IPS-20b (cell line): ENCODE data around the gene PIK3C2A.
"Not testable (repeated sequence)": the region's sequence is repeated elsewhere in the genome, so short reads cannot be mapped to it uniquely, and the experiment has no call there.

ENCODE experiments used
- H3K27ac ChIP-seq: one replicate; pipeline ENCODE4 v1.5.1; 2013; ENCODE audit warnings: low read length
- H3K27me3 ChIP-seq: 2 replicates; pipeline ENCODE4 v1.6.1; 2013; ENCODE audit warnings: mild to moderate bottlenecking, low read length, inconsistent platforms; ENCODE audit not compliant: insufficient read depth
- H3K36me3 ChIP-seq: 2 replicates; pipeline ENCODE4 v1.6.1; 2013; ENCODE audit warnings: low read depth, mild to moderate bottlenecking, inconsistent platforms, low read length, moderate library complexity; ENCODE audit not compliant: insufficient read depth
- H3K4me1 ChIP-seq: 2 replicates; pipeline ENCODE4 v1.6.1; 2013; ENCODE audit warnings: mild to moderate bottlenecking, control low read depth, inconsistent platforms, low read length, moderate library complexity; ENCODE audit not compliant: insufficient read depth
- H3K4me3 ChIP-seq: 2 replicates; pipeline ENCODE4 v1.5.1; 2013; ENCODE audit warnings: mild to moderate bottlenecking, low read length, inconsistent platforms
- H3K9ac ChIP-seq: 2 replicates; pipeline ENCODE4 v1.6.1; 2013; ENCODE audit warnings: low read depth, mild to moderate bottlenecking, inconsistent platforms, low read length, moderate library complexity
- H3K9me3 ChIP-seq: 2 replicates; pipeline ENCODE4 v1.6.1; 2013; ENCODE audit warnings: mild to moderate bottlenecking, low read depth, low read length, inconsistent platforms; ENCODE audit not compliant: insufficient read depth

The PIK3C2A gene, protein sequence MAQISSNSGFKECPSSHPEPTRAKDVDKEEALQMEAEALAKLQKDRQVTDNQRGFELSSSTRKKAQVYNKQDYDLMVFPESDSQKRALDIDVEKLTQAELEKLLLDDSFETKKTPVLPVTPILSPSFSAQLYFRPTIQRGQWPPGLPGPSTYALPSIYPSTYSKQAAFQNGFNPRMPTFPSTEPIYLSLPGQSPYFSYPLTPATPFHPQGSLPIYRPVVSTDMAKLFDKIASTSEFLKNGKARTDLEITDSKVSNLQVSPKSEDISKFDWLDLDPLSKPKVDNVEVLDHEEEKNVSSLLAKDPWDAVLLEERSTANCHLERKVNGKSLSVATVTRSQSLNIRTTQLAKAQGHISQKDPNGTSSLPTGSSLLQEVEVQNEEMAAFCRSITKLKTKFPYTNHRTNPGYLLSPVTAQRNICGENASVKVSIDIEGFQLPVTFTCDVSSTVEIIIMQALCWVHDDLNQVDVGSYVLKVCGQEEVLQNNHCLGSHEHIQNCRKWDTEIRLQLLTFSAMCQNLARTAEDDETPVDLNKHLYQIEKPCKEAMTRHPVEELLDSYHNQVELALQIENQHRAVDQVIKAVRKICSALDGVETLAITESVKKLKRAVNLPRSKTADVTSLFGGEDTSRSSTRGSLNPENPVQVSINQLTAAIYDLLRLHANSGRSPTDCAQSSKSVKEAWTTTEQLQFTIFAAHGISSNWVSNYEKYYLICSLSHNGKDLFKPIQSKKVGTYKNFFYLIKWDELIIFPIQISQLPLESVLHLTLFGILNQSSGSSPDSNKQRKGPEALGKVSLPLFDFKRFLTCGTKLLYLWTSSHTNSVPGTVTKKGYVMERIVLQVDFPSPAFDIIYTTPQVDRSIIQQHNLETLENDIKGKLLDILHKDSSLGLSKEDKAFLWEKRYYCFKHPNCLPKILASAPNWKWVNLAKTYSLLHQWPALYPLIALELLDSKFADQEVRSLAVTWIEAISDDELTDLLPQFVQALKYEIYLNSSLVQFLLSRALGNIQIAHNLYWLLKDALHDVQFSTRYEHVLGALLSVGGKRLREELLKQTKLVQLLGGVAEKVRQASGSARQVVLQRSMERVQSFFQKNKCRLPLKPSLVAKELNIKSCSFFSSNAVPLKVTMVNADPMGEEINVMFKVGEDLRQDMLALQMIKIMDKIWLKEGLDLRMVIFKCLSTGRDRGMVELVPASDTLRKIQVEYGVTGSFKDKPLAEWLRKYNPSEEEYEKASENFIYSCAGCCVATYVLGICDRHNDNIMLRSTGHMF (N-terminal part only)

DNA sequence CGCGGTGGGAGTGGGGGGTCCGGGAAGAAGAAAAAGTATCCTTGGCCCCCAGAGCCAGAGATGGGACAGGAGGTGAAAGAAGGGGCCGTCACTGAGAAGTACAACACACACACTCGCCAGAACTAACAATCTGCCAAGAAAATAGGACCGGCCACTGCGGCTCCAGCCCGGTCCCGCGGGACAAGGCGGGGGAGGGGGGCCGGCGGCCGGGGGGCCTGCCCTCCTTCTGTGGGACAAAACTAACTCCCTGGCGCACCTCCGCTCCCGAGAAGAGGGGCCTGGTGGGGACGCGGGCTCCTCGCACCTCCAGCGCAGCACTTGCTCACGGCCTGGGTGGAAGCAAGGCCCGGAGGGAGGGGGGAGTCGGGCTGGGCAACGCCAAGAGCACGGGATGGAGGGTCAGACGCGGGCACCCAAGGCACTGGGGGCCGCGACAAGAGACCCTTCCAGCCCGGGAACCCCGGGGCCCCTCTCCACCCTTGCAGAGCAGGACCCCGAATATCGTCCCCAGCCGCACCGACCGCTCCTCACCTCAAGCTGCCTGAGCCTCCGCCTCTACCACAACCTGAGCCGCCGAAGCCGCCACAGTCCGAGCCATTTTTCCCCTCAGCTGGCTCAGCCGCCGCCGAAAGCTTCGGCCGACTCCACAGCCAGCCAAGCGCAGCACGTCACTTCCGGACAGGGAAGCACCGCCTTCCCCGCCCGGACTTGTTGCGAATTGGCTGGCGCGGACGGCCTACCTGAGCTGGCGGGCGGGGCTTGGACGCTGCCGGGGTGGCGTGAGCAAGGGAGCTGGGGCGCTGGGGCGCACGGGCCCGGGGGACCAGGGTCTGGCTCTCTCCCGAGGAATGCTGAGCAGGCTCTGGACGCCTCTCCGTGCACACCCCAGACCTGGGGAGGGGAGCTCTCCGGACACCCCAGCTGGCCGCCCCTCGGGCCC, at the start of gene PIK3C2A:
Gene PIK3C2A, minus strand, starts transcription at position 670 of the 940 bp plus-strand sequence. CDS start 38,245 bp downstream, outside the sequence.
- Histone ChIP-seq H3K9ac (peak within 1 kb of the TSS; percentile 99), H3K36me3 (peaks cover 15% of the 10 kb centered on the region; the same call in 1 of the 2 replicates), H3K27ac (peak within 1 kb of the TSS; percentile 98), H3K4me1 (peaks cover 8% of the 10 kb centered on the region; the same call in 1 of the 2 replicates), H3K9me3 (no peaks in the 10 kb centered on the region), H3K27me3 (no peaks in the 10 kb centered on the region), H3K4me3 (peak within 1 kb of the TSS; percentile 91)

DNA sequence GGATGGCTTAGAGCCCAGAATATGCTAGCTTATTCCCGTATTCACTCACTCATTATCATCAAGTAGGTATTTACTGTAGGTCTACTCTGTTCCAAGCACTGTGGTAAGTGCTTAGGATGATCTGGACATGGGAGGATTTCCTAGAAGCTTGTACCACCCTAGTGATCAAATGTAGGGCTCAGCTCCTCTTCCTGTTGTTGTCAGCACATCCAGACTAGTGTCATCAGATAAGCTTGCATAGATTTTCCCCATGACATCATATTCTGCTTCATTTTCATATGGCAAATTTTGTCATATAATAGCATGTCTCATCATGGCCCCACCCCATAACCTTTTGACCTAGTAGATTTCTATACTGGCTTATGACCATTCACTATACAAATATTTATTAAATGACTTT, 49.4 kb upstream of the PIK3C2A start:
- Histone ChIP-seq H3K4me3 (no peak overlapping the region), H3K36me3 (no peaks in the 10 kb centered on the region), H3K27ac (no peak overlapping the region), H3K27me3 (no peaks in the 10 kb centered on the region), H3K9me3 (no peaks in the 10 kb centered on the region), H3K9ac (no peak overlapping the region), H3K4me1 (no peaks in the 10 kb centered on the region)

DNA sequence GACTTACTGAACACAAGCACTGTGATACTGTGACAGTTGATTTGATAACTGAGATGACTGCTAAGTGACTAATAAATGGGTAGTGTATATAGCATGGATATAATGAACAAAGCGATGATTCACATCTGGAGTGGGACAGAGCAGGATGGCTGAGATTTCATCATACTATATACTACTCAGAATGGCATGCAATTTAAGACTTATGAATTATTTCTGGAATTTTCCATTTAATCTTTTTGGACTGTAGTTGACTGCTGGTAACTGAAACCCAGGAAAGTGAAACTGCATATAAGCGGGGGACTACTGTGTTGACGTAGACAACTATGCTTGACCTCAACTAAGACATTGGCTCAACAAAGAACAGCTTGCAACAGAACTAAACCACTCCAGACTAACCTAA, 48.7 kb upstream of the PIK3C2A start:
- no peak overlapping the region for H3K9ac ChIP-seq
- no peak overlapping the region for H3K27ac ChIP-seq
- no peaks in the 10 kb centered on the region for H3K27me3 ChIP-seq
- no peaks in the 10 kb centered on the region for H3K4me1 ChIP-seq
- H3K4me3 ChIP-seq: no peak overlapping the region
- H3K9me3 ChIP-seq: no peaks in the 10 kb centered on the region
- no peaks in the 10 kb centered on the region for H3K36me3 ChIP-seq

DNA sequence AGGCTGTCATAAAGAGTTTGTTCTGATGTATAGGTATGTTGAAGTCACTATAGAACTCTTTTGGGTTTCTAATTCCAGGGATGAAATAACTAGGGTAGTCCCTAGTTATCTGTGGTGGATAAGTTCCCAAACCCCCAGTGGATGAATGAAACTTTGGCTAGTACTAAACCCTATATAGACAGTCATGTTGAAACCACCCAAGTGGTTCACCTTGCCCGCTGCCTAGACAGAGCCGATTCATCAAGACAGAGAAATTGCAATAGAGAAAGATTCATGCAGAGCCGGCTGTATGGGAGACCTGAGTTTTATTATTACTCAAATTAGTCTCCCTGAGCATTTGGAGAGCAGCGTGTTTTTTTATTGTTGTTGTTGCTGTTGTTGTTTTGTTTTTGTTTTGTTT, 44.9 kb upstream of the PIK3C2A start:
- no peak overlapping the region for H3K27ac ChIP-seq
- no peak overlapping the region for H3K9ac ChIP-seq
- H3K4me1 ChIP-seq: no peaks in the 10 kb centered on the region
- H3K4me3 ChIP-seq: no peak overlapping the region
- no peaks in the 10 kb centered on the region for H3K9me3 ChIP-seq
- H3K36me3 ChIP-seq: no peaks in the 10 kb centered on the region
- H3K27me3 ChIP-seq: no peaks in the 10 kb centered on the region

DNA sequence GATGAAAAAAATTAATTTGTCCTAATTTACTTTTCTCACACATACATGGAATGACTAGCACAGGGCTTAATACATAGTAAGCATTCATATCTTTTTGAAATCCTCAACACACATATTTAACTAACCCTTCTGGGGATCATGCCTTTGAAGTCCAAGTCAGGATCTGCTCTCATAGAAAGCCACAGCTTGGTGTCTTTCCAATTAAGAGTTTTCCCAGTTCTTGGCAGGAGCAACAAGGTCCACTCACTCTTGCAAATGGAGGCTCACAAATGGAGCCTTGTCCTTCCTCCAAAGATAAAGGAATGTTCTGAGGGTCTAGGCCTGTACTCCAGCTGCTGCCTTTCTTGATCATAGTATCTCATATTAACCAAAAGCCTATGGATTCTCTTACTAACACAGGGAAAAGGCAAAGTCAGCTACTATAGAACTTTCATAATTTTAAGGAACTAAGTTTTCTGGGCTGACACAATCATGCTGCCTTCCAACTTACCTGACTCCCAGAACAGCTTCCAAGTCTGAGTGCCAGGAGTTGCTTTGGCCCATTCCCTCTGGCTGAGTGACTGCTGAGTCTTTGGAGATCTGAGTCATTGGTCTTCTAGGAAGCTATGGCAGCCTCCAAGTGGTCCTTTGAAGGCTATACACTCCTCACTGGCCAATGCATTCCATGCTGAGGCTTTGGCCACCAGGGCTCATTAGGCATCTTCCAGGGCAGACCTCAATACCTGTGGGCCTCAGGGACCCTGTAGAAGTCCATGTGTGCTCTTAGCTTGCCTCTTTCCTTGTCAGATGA, 43.0 kb upstream of the PIK3C2A start:
- Histone ChIP-seq H3K27me3 (no peaks in the 10 kb centered on the region), H3K36me3 (no peaks in the 10 kb centered on the region), H3K27ac (no peak overlapping the region), H3K9me3 (no peaks in the 10 kb centered on the region), H3K4me1 (no peaks in the 10 kb centered on the region), H3K4me3 (no peak overlapping the region), H3K9ac (no peak overlapping the region)

DNA sequence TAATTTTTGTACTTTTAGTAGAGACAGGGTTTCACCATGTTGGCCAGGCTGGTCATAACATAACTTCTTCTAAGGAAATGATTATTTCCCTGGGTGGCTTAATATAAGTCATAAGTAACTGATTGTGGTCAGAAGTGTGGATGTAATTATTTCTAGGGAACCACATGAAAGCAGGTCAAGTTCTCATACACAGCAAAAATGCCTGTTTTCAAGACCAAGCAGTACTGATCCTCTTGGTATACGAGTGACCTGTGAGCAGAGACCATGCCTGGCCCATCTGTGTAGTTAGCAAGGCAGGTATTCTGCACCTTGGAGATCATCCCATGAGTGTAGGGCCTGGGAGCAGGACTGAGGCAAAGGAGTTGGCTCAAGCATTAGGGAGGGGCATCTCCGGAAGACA, 36.3 kb upstream of the PIK3C2A start:
- no peak overlapping the region for H3K27ac ChIP-seq
- H3K9me3 ChIP-seq: no peaks in the 10 kb centered on the region
- H3K27me3 ChIP-seq: no peaks in the 10 kb centered on the region
- no peak overlapping the region for H3K4me3 ChIP-seq
- H3K9ac ChIP-seq: no peak overlapping the region
- H3K4me1 ChIP-seq: no peaks in the 10 kb centered on the region
- H3K36me3 ChIP-seq: no peaks in the 10 kb centered on the region

DNA sequence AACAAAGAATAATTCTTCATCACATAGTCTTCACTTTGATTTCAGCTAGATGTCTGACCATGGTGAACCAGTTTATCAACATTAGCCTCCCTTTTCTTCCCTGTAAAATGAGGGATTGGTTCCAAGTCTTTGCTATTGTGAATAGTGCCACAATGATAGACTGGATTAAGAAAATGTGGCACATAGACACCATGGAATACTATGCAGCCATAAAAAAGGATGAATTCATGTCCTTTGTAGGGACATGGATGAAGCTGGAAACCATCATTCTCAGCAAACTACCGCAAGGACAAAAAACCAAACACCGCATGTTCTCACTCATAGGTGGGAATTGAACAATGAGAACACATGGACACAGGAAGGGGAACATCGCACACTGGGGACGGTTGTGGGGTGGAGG, 35.2 kb upstream of the PIK3C2A start:
- H3K9ac ChIP-seq, H3K4me3 ChIP-seq, H3K36me3 ChIP-seq, H3K4me1 ChIP-seq, H3K9me3 ChIP-seq, H3K27ac ChIP-seq, H3K27me3 ChIP-seq: not testable (repeated sequence)

DNA sequence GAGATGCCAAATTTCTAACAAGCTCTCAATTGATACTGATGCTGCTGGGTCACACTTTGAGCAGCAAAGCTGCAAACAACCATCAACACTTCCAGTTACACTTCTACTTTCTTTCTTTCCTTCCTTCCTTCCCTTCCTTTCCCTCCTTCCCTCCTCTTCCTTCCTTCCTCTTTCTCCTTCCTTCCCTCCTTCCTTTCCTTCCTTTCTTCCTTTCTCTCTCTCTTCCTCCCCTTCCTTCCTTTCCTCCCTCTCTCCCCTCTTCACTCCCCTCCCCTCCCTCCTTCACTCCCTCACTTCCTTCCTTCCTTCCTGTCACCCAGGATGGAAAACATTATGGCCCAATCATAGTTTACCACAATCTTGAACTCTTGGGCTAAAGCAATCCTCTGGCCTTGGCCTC, 33.0 kb upstream of the PIK3C2A start:
- no peaks in the 10 kb centered on the region for H3K4me1 ChIP-seq
- H3K36me3 ChIP-seq: no peaks in the 10 kb centered on the region
- no peak overlapping the region for H3K9ac ChIP-seq
- H3K9me3 ChIP-seq: no peaks in the 10 kb centered on the region
- H3K27me3 ChIP-seq: no peaks in the 10 kb centered on the region
- no peak overlapping the region for H3K4me3 ChIP-seq
- no peak overlapping the region for H3K27ac ChIP-seq

DNA sequence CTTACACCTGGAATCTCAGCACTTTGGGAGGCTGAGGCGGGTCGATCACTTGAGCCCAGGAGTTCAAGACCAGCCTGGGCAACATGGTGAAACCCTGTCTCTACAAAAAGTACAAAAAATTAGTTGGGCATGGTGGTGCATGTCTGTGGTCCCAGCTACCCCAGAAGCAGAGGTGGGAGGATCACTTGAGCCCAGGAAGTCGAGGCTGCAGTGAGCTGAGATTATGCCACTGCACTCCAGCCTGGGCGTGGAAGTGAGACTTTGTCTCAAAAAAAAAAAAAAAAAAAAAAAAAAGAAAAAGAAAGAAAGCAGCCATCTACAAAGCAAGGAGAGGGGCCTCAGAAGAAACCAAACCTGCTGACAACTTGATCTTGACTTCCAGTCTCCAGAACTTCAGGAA, 32.1 kb upstream of the PIK3C2A start:
- not testable (repeated sequence) for H3K9ac ChIP-seq, H3K36me3 ChIP-seq, H3K4me1 ChIP-seq, H3K4me3 ChIP-seq, H3K9me3 ChIP-seq, H3K27me3 ChIP-seq, H3K27ac ChIP-seq

DNA sequence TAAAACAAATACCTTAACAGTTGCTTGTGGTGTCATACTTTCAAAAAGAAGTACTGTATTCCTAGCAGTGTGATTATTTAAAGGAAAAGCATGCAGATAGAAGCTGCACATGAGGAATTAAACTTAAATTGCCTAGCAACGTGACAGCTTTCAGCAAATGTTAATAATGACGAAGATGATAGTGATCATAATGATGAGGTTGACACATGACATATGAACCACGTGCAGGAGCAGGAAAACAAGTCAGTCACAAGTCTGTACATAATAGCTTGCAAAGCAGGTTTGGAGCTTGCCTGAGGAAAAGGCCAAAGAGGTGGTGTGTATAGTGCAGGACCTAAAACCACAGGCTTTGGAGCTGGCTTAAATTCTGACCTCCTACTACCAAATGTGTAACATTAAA, 30.6 kb upstream of the PIK3C2A start:
- no peaks in the 10 kb centered on the region for H3K9me3 ChIP-seq
- no peak overlapping the region for H3K4me3 ChIP-seq
- no peaks in the 10 kb centered on the region for H3K4me1 ChIP-seq
- no peak overlapping the region for H3K9ac ChIP-seq
- no peaks in the 10 kb centered on the region for H3K27me3 ChIP-seq
- no peak overlapping the region for H3K27ac ChIP-seq
- H3K36me3 ChIP-seq: no peaks in the 10 kb centered on the region
